CD4-positive, alpha-beta T cell treated with Interleukin-17A for 4 hours (primary cell): Measurements from ENCODE around the gene TLE4.

ENCODE experiments used
- DNase-seq: peaks from one replicate; pipeline ENCODE4 v3.0.0-alpha.2; 2020; ENCODE audit warnings: mixed read lengths

The TLE4 gene

DNA sequence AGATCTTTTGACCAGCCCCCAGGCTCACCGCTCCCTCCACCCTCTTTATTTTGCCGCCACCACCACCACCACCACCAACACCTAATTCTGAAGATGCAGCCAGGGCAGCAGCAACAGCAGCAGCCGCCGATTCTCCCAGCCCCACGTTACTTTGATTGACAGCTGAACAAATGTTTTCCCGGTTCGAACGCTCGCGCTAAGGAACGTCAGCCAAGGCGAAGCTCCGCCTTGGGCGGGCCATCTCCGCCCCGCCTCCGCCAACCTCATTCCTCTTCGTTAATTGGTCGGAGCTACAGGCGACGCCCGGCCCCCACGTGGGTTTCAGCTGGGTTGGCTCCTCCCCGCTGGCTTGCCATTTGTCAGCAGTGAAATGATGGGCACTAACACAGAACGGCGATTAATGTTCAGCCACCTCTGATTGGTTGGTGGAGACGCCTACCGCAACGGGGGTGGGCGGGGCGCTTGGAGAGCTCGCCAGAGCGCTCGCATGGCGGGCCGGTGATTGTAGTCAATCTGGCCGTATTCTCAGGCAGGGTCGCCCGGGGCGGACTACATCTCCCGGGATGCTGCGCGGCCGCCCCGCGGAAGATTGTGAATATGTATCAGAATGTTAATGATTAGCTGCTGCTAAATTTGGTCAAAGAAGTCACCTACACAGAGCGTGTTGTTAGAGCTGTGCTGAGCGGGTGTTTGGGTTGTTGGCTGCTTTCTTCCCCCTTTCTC is at the start of gene TLE4:
TLE4 (plus strand) TSS at position 657 of the 723 bp plus-strand sequence. CDS start 826 bp downstream, outside the sequence.
- DNase-seq: peak; percentile 99

DNA sequence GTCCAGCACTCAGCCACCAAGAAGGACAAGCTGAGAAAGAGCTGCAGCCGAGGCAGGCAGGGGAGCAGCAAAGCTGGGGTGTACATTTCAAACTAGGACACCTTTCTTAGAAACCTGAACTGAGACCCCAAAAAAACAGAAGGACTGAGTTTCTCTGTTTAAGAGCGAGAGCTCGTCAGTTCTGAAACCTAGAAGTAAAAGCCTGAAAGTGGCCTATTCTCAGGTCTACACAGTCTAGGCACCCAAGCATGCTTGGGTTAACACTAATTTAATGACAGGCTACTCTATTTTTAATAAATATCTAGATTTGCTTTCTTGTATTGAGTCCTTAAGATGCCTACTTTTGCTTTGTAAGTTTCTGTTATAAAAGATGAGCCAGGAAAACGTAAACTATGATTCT is 49.0 kb upstream of the TLE4 start:
- DNase-seq: no peak

DNA sequence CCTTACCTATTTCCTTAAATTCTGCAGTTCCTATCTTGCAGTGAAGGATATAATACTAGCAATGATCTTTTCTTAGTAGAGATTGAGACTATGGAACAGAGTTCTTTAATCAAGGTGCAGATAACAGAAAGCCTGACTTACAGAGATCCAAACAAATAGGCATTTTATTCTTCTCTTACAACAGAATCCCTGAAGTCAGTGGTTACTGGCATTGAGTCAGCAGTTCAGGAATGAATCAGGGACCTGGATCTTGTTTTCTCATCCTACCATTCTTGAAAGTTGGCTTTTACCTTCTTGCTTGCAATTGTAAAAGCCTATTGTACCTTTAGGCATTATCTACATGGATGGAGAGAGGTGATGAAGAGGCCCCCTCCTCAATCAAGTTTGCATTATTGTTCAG is 47.5 kb upstream of the TLE4 start:
- no peak for DNase-seq

DNA sequence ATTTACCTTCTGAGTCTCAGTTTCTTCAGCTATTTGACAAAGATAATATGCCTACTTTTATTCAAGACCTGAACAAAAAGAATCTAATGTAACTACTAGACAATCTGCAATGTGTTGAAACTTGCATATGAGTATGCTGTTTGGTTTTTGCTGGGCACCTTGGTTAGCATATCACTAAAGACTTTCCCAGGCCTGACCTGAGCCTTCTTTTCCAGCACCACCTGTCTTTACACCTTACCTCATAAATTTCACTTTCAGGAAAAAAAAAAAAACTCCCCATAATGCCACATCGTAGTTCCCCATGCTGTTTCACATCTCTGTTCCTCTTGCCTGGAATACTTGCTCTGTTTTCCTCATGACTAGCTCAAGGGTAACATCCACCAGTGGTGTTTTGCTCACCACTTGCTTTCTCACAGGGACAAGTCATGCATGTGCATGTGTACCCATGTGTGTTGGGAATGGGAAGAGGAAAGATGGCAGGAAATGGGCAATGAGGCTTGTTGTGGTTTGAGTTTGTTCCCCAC is 45.6 kb upstream of the TLE4 start:
- no peak for DNase-seq

DNA sequence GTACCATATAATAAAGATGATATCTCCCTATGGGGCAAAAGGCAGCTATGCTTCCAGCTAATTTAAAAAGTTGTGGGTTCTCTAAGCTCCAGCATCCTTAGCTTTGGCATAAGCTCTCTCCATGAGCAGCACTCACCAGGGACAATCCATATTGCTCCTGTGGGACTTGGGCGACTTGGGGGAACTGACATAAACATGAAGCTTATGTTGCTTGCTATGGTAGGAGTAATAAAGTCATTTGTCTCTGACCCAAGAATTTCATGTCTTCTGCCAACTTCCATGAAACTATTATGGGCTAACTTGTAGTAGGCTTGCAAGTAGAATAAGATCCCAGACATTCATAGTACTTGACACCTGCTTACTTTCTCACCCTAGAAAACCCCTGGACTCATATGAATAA is 36.2 kb upstream of the TLE4 start:
- no peak for DNase-seq

DNA sequence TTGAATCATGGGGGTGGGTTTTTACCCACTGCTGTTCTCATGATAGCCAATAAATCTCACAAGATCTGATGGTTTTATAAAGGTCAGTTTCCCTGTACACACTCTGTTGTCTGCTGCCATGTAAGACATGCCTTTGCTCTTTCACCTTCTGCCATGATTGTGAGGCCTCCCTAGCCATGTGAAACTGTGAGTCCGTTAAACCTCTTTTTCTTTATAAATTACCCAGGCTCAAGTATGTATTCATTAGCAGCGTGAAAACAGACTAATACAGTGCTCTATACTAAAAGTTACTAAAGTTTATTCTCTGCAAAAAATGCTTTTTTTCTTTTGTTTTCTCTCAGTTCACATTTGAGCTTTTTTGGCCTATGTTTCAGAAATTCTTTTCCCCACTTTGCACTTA is 33.9 kb upstream of the TLE4 start:
- DNase-seq: no peak

DNA sequence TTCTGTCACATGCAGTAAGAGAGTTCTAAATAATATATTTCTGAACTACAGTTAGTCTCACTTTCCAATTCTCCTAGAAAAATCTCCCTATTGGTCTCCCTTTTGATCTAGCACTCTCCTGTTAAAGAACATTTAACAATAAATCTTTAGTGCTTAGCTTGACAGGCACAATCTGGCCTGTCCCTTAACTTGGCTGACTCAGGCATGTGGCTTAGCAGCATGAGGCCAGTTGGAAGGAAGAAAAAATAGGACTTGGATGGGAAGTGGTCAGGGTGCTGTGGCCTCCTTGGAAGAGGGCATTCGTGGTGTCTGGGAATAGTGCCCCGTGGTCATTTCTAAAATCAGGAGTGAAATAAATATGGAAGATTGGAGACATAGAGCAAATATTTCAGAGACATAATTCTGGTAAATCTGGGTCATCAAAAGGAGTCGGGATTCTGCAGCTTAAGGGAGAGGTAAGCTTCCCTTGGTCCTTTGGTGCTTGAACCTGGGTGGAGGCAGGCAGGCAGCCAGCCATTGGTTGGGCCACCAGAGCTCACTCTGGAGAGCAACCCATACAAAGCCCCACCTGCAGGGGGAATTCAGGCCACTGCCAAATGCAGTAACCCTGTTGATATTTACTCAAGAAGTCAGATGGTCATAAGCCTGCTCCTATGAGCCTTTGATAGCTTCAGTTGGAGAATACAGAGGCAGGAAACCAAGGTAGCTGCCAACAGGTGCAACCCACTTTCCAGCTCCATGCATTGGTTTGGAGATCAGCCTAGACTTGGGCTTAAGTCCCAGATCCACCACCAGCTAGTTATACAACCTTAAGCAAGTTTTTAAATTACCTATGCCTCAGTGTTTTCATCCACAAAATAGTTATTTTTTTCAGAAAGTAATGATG is 28.8 kb upstream of the TLE4 start:
- DNase-seq: no peak

DNA sequence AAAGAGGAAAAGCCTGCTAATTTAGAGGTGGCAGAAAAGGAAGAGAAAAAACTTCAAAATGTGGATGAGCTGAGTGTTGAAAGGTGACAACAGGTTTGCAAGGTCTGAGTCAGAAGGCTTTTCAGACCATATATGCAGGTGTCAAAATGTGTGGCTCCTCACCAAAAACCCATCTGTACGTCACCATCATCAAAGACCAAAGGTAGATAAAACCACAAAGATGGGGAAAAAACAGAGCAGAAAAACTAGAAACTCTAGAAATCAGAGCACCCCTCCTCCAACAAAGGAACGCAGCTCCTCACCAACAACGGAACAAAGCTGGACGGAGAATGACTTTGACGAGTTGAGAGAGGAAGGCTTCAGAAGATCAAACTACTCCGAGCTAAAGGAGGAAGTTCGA is 27.4 kb upstream of the TLE4 start:
- DNase-seq: peak; percentile 36

DNA sequence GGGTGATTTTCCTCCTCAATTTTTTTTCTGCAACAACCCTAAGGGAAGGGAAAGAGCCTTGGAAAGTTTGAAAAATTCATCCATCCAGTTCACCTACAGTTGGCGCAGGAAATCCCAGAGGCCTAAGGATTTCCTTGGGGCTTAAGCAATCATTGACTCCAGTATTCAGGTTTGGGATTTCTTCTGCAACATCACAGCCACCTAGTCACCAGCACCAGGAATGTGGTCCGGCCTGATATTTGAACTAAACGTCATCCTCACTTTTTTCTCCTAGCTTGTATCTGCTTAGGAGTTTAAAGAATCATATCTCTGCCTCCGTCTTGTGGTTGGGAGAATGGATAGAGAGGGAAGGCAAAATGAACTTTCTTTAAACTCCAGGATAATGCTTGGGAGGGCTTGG is 20.2 kb upstream of the TLE4 start:
- no peak for DNase-seq

DNA sequence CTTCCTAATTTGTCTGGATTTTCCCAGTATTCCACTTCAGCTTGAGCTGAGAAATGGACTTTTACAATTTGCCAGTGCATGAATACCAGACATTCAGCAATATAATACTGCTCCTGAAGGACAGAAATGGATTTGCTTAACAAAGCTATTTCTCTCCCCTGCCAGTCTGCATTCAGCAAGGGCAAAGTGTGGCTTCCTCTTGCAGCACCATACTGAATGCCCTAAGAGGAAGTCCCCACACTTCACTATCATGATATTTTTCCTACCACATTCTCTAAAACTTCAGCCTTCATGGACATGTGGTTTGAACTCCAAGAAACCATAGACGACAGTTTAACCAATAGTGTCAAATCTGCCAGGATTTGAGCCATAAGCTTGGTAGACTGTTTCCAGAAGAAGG is 19.8 kb upstream of the TLE4 start:
- no peak for DNase-seq

DNA sequence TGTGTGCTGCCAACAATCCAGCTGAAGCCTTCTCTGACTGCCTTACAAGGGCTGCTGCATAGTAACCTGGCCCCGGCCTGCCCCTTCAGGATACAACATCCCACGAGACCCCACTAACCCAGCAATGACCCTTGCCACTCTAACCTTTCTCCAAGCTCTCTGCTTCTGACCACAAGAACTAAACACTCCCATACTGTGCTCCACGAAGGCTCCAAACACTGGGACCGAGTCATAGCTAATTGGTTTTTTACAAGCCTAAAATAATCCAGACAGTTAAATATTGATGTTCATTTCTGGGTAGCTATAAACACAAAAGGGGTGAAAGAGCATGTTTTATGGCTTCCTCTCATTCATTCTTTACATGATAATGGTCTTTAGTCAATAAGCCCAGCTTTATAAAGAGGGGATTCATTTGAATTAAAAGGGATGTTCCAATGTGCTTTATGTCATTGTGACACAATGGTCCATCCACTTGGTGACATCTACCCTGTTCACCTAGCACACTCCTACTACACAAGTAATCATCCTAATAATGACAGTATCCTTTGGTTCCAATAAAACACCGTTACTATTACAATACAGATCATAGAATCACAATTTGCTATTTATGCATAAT is 16.2 kb upstream of the TLE4 start:
- no peak for DNase-seq

DNA sequence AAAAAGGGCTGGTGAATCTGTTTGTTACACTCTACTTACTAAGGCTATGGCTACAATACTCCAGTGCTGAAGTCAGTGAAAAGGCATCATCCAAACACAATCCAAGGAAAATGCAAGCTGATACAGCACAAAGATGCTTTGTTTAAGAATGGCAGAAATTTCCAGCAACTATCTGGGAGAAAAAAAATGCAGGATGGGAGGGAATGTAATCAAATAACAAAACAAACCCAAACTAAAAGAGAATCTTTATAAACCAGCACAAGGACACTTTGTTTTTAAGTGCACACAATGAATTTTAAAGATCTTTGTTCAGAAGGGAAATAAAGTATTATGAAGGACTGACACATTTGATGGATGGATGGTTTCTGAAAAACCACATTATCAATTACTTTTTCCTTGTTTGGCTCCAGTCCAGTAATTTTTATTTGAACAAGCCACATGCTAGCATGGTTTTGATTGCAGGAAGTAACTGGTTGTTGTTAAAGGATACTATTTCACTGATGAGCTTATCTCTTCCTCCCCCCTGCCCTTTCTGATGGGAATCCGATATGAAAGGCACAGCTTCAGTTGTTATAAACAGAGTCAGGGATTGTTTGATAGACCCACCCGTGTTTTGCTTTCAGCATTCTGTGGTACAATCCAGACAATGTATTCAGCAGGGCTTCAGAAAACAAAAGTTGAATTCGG is 12.1 kb upstream of the TLE4 start:
- DNase-seq: no peak

DNA sequence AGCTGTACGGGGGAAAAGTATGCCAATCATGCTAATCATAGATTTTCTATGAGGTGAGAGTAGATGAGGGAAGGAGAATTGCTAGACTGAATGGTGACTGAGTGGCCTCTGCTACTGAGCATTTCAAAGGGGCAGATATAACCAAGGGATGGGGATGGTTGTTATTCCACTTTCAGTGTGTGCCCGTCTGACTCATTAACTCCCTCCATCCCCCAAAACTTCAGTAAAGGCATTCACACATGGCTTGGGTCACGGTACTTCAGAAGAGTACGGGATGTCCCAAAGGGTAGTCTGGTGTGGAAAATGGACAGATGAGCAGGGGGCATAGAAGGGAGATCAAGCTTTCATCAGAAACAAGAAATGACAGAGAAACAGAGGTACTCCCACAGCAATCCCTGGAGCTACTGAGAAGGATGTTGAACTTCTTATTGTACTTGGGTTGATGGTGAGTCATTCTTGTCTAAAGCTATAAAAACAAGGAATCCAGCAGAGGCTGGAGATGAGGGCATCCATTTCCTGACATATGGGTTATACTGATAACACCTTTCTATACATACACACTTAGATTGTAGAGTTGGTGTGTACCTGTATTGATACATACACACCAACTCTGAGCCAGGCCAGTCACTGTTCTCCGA is 8.9 kb upstream of the TLE4 start:
- DNase-seq: no peak

DNA sequence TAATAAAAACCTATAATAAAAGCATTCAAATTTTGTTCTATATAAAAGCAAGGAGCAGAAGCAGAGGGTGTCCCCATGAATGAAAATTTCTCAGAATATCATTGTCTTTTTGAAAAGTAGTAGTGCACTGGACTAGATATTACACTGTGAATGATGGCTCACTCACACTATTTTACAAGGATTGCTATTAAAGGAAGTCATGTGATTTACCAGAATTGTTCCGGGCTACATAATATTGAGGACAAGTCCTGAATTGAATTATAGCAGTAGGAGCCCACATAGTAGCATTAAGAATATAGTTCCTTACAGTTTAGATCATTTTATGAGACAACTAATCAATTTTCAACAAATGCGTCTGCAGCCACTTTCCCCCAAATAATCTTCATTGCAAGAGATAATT is 7.7 kb upstream of the TLE4 start:
- no peak for DNase-seq

DNA sequence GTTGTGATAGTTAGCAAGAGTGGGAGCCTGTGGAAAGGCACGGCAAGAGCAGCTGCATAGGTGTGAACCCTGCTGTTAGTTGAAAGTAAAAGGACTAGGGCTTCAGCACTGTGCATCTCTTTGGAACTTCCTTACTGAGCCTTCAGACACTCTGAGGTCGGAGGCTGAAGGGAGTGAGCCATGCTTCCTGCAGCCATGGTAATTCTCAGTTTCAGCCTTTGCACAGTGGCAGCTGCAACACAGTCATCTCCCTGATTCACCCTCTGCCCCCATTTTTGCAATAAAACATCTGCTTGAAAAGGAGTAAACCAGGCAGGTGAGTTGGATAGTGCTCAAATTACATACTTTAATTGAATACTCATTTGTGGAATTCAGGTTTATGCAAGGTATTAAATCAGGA is 6.5 kb upstream of the TLE4 start:
- DNase-seq: no peak

DNA sequence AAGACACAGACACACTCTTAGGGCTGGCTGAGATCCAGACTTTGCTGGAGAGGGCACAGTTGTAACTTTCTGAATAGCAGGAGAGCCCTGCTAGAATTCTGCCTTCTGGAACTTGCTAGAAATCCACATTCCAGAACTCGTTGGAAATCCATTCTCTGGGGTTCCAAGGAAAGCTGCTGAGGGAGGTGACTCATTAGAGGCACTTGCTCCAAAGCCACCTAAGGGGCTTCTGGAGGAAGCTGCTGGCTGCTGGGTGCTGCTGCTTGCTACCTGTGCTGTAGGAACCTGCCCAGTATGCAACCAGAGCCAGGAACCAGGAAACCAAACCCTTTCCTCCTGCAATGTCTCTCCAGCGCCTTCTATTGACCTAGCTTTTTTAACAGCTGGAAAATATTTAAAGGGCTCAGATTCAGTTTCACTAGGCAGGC is 4.1 kb upstream of the TLE4 start:
- DNase-seq: no peak

DNA sequence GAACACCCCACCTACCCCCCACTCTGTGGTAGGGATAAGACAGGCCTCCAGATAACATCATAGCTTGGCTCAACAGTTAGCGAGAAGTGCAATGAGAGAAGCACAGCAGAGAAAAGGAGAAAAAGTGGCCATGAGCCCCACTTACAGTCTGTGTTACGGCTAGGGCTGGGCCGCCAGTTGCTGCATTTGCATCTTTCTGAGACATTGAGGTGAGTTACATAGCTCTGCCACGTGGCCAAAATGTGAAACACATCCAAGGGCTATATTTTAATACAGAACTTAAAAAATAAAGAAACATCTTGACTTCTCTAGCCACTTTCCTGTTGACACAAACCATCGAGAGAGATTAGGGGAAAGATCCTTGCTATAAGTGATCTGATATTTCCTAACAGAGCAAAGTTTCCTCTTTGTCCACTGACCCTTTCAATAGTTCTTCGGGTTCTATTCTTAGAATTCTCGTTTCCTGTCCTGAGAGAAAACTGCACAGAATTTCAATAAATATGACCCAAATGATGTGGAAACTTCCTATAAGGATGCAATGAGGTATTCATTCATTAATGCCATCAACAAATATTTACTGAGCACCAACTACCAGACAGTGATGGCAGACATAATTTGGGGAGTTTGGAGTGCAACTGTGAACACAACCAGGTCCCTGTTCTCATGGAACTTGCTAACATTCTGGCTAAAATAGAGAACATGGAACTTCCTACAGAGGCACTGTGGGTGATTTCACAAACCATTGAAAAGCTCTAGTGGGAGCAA is 3.2 kb upstream of the TLE4 start:
- no peak for DNase-seq

DNA sequence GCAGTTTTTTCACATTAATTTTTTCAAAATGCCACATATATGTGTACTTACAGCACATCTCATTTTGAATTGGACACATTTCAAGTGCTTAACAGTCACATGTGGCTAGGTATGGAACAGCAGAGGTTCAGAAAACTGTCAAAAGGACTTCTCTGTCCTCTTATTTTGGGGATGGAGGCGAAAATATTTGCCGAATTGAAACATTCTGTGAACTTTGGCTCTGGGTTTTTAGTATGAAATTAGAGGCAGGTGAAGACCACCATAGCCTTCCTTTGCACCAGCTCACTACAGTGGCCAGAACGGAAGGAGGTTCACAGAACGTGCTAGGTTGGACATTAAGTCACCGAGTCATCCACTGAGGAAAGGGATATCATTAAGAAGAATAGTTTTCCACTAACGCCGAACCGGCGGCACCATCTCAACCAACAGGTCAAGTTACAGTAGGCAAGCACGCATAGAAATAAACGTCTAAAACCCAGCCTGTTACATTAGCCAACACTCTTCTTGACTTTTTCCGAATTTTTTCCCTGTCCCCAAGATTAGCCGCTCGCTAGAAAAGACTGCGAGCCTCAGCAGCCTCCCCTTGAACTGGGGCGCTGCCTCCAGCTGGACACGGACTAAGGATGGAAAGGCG is 1.8 kb upstream of the TLE4 start:
- no peak for DNase-seq

DNA sequence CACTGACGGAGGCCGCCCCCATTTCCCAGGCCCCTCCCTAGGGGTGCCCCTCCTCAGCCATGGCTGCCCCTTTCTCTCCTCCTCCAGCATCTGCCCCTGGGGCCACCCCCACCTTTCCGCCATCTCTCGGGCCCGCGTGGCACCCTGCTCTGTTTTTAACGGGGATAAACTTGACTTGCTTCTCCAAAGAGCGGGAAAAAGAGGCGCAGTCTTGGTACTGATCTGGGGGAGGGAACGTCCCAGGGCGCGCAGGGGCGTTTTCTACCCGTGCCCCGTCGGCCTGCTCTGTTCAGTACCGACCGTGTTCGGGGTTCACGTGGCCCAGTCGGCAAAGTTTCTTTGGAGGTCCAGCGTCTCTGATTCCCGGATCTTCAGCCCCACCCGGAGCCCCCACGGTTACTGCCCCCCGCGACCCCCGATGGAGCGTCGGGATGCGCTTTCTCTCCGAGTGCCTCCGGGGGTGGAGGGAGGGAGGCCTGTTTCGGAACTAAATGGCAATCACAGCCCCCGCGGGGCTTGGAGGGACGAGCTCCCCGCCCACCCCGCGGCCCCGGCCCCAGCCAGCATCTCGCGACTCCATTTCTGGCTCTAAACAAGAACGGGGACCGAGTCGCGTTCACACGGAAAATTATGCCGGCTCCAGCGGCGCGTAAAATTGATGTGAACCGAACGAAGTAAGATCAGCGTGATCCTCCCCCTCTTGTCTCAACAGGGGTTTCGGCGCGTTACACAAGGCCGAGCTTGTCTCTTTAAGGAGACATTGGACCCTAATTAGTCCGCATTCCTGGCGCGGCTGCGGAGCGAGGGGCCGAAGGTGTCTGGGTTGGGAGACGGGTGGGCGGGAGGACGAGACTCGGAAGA is 1.1 kb upstream of the TLE4 start:
- peak; percentile 48 for DNase-seq

DNA sequence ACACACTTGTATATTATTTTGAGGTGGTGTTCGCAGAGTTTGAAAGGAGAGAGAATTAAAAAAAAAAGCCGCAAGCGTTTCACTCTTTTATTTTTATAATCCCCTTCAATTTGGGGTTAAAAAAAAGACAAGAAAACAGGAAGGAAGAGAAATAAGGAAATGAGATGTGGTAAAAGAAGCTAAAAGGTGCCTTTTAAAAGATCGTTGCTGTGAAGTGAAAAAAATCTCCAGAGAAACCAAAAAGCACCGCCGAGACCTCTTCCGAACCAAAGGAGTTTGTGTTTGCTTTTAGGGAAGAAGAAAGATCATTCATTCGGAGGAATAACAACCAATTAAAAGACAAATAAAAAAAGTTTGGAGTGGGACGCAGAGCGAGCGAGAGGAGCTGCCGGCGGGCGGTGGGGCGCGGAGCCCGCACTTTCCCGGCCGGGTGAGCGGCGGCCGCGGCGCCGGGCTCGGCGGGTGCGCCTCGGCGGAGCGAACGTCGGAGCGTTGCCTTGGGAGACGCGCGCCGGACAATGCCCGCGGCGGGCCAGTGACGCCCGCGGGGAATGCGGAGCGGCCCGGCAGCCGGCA is 355 bp downstream of the TLE4 start:
- no peak for DNase-seq
